ENCODE data around the gene ZNF462.

DNA sequence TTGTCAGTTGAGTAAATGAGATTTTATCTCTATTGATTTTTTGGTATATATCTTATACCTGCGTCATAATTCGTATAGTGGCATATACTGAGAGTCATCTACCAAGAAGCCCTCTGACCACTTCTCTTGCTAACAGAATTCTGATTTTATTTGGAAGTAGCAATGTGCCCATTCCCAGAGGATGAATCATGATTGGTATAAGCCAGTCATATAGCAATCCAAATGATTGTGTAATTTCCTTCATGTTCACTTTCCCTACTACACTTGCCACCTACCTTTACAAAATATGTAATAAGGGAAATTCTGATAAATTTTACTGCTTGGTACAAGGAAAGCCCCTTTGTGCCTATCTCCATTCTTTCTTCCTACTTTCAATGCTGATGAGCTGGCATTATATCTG lies 16.1 kb upstream of the ZNF462 start:
- no peak for TF ChIP-seq POLR2AphosphoS5 (IDR thresholded peaks at IDR 0.05)
- TF ChIP-seq, protein P1, sequence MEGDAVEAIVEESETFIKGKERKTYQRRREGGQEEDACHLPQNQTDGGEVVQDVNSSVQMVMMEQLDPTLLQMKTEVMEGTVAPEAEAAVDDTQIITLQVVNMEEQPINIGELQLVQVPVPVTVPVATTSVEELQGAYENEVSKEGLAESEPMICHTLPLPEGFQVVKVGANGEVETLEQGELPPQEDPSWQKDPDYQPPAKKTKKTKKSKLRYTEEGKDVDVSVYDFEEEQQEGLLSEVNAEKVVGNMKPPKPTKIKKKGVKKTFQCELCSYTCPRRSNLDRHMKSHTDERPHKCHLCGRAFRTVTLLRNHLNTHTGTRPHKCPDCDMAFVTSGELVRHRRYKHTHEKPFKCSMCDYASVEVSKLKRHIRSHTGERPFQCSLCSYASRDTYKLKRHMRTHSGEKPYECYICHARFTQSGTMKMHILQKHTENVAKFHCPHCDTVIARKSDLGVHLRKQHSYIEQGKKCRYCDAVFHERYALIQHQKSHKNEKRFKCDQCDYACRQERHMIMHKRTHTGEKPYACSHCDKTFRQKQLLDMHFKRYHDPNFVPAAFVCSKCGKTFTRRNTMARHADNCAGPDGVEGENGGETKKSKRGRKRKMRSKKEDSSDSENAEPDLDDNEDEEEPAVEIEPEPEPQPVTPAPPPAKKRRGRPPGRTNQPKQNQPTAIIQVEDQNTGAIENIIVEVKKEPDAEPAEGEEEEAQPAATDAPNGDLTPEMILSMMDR (IDR thresholded peaks at IDR 0.05), result no peak
- TF ChIP-seq POLR2A (IDR thresholded peaks at IDR 0.05), result no peak
- no peak for TF ChIP-seq EP300 (IDR thresholded peaks at IDR 0.05)
